ENCODE data around the gene CALHM6.

DNA sequence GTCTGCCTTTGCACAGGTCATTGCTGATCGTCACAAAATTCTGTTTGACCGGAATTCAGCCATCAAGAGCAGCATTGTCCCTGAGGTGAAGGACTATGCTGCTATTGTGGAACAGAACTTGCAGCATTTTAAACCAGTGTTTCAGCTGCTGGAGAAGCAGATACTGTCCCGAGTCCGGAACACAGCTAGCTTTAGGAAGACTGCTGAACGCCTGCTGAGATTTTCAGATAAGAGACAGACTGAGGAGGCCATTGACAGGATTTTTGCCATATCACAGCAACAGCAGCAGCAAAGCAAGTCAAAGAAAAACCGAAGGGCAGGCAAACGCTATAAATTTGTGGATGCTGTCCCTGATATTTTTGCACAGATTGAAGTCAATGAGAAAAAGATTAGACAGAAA lies 24.6 kb upstream of the CALHM6 start:
- TF ChIP-seq, protein P1, sequence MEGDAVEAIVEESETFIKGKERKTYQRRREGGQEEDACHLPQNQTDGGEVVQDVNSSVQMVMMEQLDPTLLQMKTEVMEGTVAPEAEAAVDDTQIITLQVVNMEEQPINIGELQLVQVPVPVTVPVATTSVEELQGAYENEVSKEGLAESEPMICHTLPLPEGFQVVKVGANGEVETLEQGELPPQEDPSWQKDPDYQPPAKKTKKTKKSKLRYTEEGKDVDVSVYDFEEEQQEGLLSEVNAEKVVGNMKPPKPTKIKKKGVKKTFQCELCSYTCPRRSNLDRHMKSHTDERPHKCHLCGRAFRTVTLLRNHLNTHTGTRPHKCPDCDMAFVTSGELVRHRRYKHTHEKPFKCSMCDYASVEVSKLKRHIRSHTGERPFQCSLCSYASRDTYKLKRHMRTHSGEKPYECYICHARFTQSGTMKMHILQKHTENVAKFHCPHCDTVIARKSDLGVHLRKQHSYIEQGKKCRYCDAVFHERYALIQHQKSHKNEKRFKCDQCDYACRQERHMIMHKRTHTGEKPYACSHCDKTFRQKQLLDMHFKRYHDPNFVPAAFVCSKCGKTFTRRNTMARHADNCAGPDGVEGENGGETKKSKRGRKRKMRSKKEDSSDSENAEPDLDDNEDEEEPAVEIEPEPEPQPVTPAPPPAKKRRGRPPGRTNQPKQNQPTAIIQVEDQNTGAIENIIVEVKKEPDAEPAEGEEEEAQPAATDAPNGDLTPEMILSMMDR (IDR thresholded peaks at IDR 0.05; ENCODE audit: insufficient read depth, low read length, poor library complexity, severe bottlenecking): no peak
- TF ChIP-seq EZH2phosphoT487 (conservative IDR thresholded peaks at IDR 0.05; ENCODE audit: low read length): no peak
